ENCODE results near the gene CCR6.

- TF ChIP-seq, protein P1, sequence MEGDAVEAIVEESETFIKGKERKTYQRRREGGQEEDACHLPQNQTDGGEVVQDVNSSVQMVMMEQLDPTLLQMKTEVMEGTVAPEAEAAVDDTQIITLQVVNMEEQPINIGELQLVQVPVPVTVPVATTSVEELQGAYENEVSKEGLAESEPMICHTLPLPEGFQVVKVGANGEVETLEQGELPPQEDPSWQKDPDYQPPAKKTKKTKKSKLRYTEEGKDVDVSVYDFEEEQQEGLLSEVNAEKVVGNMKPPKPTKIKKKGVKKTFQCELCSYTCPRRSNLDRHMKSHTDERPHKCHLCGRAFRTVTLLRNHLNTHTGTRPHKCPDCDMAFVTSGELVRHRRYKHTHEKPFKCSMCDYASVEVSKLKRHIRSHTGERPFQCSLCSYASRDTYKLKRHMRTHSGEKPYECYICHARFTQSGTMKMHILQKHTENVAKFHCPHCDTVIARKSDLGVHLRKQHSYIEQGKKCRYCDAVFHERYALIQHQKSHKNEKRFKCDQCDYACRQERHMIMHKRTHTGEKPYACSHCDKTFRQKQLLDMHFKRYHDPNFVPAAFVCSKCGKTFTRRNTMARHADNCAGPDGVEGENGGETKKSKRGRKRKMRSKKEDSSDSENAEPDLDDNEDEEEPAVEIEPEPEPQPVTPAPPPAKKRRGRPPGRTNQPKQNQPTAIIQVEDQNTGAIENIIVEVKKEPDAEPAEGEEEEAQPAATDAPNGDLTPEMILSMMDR (IDR thresholded peaks at IDR 0.05), result no peak
- TF ChIP-seq POLR2AphosphoS5 (IDR thresholded peaks at IDR 0.05) (no peak), POLR2A (IDR thresholded peaks at IDR 0.05) (no peak)
These were observed 9.7 kb upstream of the CCR6 start for GRCh38 chr6:167113047-167113754.
